ENCODE measurements around the gene FERMT3.

The FERMT3 gene

DNA sequence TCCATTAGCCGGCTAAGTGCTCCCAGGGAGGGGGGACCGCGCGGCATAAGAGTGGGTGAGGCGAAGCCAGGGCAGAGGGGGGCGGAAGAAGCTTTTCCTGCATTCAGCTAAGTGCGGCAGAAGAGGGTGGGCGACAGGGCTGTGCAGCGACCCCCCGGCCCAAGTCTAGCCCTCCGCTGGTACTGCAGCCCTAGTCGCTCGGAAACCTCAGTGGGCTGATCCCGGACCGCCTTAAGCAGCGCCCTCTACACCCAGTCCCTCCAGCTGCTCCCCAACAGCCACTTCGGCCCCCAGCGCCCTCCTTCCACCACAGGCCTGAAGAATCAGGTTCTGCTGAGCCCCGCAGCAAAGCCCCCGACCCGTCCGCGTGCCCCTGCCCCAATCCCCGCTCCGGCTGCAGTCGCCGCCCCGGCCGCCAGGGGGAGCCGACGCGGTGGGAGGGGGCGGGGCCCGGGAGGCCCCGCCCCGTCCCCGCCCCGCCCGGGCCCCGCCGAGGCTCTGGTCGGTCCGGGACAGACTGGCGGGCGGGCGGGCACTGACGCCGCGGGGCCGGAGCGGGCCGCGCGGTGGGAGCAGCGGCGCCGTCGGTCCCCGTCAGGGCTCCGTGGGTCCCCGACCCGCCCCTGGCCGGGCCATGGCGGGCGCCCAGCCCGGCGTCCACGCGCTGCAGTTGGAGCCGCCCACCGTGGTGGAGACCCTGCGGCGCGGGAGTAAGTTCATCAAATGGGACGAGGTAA is 44.7 kb downstream of the FERMT3 start, which contains the start of gene PLCB3:
TSS of gene PLCB3 (plus strand) at position 515 of the 737 bp plus-strand sequence. CDS start at position 635, 120 bp downstream.
- peak; percentile 32; the same call in 1 of the 2 replicates for TF ChIP-seq CTCF (IDR thresholded peaks at IDR 0.05; ENCODE audit: low read depth, low read length)
- peak; percentile 55 for DNase-seq
- Histone ChIP-seq H3K4me3 (ENCODE audit: low read depth, low read length) (peak within 1 kb of the TSS; percentile 70), H3K9me3 (no peaks in the 10 kb centered on the region), H3K27me3 (no peaks in the 10 kb centered on the region), H3K36me3 (no peaks in the 10 kb centered on the region), H3K4me1 (no peaks in the 10 kb centered on the region; the same call in 1 of the 2 replicates)

DNA sequence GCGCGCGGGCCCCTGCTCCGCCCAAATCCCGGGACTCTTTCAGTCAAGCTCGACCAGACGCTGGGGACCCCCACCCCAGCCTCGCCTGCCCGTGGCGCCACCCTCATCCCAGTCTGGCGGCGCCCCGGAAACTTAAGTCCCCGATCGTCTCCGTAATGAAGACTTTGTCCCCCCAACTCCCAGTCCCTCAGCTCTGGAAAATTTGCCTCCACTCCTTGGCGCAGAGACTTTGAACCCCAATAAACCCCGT is 45.2 kb downstream of the FERMT3 start:
- Histone ChIP-seq H3K27me3 (no peaks in the 10 kb centered on the region), H3K4me1 (no peaks in the 10 kb centered on the region; the same call in 1 of the 2 replicates), H3K9me3 (no peaks in the 10 kb centered on the region), H3K36me3 (no peaks in the 10 kb centered on the region), H3K4me3 (ENCODE audit: low read depth, low read length) (peak overlapping the region; percentile 70)
- no peak for DNase-seq
- TF ChIP-seq CTCF (IDR thresholded peaks at IDR 0.05; ENCODE audit: low read depth, low read length): no peak

DNA sequence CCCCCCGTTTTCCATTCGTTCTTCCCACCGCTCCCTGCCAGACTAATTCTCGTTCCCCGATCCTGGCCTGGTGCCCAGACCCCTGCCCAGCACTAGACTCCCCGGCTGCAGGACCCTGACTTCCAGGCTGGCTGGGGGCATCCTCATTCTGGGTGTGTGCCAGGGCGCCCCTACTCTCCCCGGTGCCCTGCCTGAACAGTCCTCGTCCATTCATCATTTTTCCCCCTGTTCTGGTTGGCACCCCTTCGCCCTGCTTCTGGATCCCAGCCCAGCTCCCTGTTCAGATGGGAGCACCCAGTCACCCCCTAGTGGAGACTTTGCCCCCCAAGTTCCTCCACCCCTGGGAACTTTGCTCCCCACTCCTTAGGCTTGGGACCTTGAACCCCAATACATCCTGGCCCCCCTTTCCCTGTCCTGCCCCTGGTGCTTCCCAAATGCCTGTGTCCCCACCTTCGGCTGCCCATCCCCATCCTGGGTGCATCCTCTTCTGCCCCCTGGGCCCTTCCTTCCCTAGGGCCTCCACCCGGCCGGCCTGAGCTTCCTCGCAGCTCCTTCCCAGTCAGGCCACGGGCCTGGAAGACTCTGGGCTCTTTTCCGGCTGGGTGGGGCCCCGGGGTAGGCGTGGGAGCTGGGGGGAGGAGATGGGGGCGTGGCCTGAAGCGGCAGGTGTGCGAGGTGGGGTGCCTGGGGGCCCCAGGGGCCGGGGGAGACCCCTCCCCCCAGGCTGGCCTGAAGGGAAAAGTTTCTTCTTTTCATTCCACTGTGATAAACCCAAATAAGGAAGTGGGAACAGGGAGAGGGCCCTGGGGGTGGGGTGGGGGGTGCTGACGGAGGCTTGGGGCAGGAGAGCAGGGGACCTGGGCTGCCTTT is 45.7 kb downstream of the FERMT3 start:
- Histone ChIP-seq H3K27me3 (no peaks in the 10 kb centered on the region), H3K9me3 (no peaks in the 10 kb centered on the region), H3K4me3 (ENCODE audit: low read depth, low read length) (peak overlapping the region; percentile 70), H3K36me3 (no peaks in the 10 kb centered on the region), H3K4me1 (no peaks in the 10 kb centered on the region; the same call in 1 of the 2 replicates)
- no peak for DNase-seq
- peak; percentile 20 for TF ChIP-seq CTCF (IDR thresholded peaks at IDR 0.05; ENCODE audit: low read depth, low read length)

DNA sequence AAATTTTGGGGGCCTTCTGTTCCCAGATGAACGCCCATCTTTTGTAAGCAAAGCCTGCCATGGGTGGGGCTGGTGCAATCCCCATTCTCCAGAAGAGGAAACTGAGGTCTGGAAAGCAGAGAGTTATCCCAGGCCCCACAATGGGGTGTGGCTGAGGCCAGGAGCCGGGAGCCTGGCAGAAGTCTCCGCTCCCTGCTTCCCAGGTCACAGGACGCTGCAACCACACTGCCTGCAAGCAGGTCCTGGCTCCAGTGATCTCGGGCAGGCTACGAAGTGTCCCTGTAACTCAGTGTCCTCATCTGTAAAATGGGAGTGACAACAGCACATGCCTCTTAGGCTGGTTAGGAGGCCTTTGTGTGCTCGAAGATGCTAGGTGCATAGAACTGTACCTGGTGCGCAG is 46.5 kb downstream of the FERMT3 start:
- no peaks in the 10 kb centered on the region for H3K27me3 ChIP-seq
- no peaks in the 10 kb centered on the region for H3K4me1 ChIP-seq
- DNase-seq: no peak
- H3K9me3 ChIP-seq: no peaks in the 10 kb centered on the region
- H3K4me3 ChIP-seq (ENCODE audit: low read depth, low read length): no peak overlapping the region
- no peaks in the 10 kb centered on the region for H3K36me3 ChIP-seq
- TF ChIP-seq CTCF (IDR thresholded peaks at IDR 0.05; ENCODE audit: low read depth, low read length): no peak

GRCh38 chr11:64253481-64253880 is 47.0 kb downstream of the FERMT3 start:
- no peak overlapping the region for H3K4me3 ChIP-seq (ENCODE audit: low read depth, low read length)
- peaks cover 2% of the 10 kb centered on the region; the same call in 1 of the 2 replicates for H3K36me3 ChIP-seq
- no peaks in the 10 kb centered on the region for H3K27me3 ChIP-seq
- no peak for TF ChIP-seq CTCF (IDR thresholded peaks at IDR 0.05; ENCODE audit: low read depth, low read length)
- no peaks in the 10 kb centered on the region for H3K9me3 ChIP-seq
- no peaks in the 10 kb centered on the region for H3K4me1 ChIP-seq
- no peak for DNase-seq

- H3K27me3 ChIP-seq: no peaks in the 10 kb centered on the region
- peaks cover 3% of the 10 kb centered on the region; the same call in 1 of the 2 replicates for H3K36me3 ChIP-seq
- H3K9me3 ChIP-seq: no peaks in the 10 kb centered on the region
- DNase-seq: no peak
- TF ChIP-seq CTCF (IDR thresholded peaks at IDR 0.05; ENCODE audit: low read depth, low read length): no peak
- H3K4me3 ChIP-seq (ENCODE audit: low read depth, low read length): no peak overlapping the region
- H3K4me1 ChIP-seq: no peaks in the 10 kb centered on the region
Measured at GRCh38 chr11:64254326-64254725, 47.8 kb downstream of the FERMT3 start.
